CD4-positive, alpha-beta T cell (primary cell): ENCODE results near the gene FA2H. TPM values are rescaled to one million over a fixed set of nuclear protein-coding genes. Genes with fewer than 3 reads are reported as not detected.
"Not testable (repeated sequence)": the region's sequence is repeated elsewhere in the genome, so short reads cannot be mapped to it uniquely, and the experiment has no call there.

ENCODE experiments used
- ATAC-seq: fragments of 200-7000 bp; cut with Tn5 transposase; one replicate; pipeline ENCODE4 v1.10.0; 2022; ENCODE audit warnings: mild to moderate bottlenecking; ENCODE audit not compliant: poor library complexity
- CTCF ChIA-PET: fragments of 350-600 bp; sonication (Branson Sonifier 250); formaldehyde crosslinking; loops from one replicate; lab custom pipeline; 2021; ENCODE audit warnings: antibody characterized with exemption, inconsistent platforms; lab: Charles Lee
- POLR2A ChIA-PET: fragments of 350-600 bp; sonication (Branson Sonifier 250); formaldehyde crosslinking; loops from one replicate; lab custom pipeline; 2021; ENCODE audit warnings: antibody characterized with exemption, inconsistent platforms; lab: Charles Lee
- DNase-seq, 14 experiments: peaks; one replicate each; pipeline ENCODE4 v3.0.0-alpha.2; 2013 to 2020; ENCODE audit warnings: mixed read lengths in 2 of 14
- H3K27ac ChIP-seq, 2 donors: one replicate each; pipeline versions ENCODE4 v1.5.1 to v1.7.0; 2013; ENCODE audit warnings: low read length in 2 of 2, low read depth in 1 of 2, mild to moderate bottlenecking in 1 of 2
- H3K27me3 ChIP-seq, 2 experiments: 1 replicate in 1 of 2; 2 replicates in 1 of 2; pipeline versions ENCODE4 v1.6.1 to v1.7.0; 2013; ENCODE audit warnings: low read length in 2 of 2, control low read depth in 1 of 2, mild to moderate bottlenecking in 1 of 2, moderate library complexity in 1 of 2; ENCODE audit not compliant: insufficient read depth in 2 of 2, control insufficient read depth in 1 of 2
- H3K36me3 ChIP-seq: one replicate; pipeline ENCODE4 v1.6.1; 2013; ENCODE audit warnings: low read length, control low read depth; ENCODE audit not compliant: insufficient read depth
- H3K4me1 ChIP-seq: one replicate; pipeline ENCODE4 v1.6.1; 2013; ENCODE audit warnings: low read length, control low read depth; ENCODE audit not compliant: insufficient read depth
- H3K4me3 ChIP-seq: one replicate; pipeline ENCODE4 v1.5.1; 2013; ENCODE audit warnings: mild to moderate bottlenecking, low read length, moderate library complexity
- H3K9me3 ChIP-seq, 2 experiments: 1 replicate in 1 of 2; 2 replicates in 1 of 2; pipeline versions ENCODE4 v1.6.1 to v1.7.0; 2013; ENCODE audit warnings: low read length in 2 of 2, mild to moderate bottlenecking in 2 of 2, control low read depth in 1 of 2, moderate library complexity in 1 of 2; ENCODE audit not compliant: control insufficient read depth in 1 of 2, insufficient read depth in 1 of 2
- H3K27ac Mint-ChIP-seq: one replicate; pipeline ENCODE4 v1.8.0; 2020; ENCODE audit warnings: mixed read lengths
- H3K27me3 Mint-ChIP-seq: one replicate; pipeline ENCODE4 v1.8.0; 2021; ENCODE audit warnings: mixed read lengths
- H3K36me3 Mint-ChIP-seq: one replicate; pipeline ENCODE4 v1.8.0; 2021; ENCODE audit warnings: low read depth, mixed read lengths
- H3K4me1 Mint-ChIP-seq: one replicate; pipeline ENCODE4 v1.8.0; 2021; ENCODE audit warnings: low read depth, mixed read lengths
- H3K4me3 Mint-ChIP-seq: one replicate; pipeline ENCODE4 v1.8.0; 2020; ENCODE audit warnings: mild to moderate bottlenecking, mixed read lengths
- H3K9me3 Mint-ChIP-seq: one replicate; pipeline ENCODE4 v1.8.0; 2020; ENCODE audit warnings: mixed read lengths
- CTCF ChIP-seq: fragments of 200-600 bp; IDR thresholded peaks from one replicate; pipeline ENCODE4 v1.8.0; 2022; ENCODE audit warnings: antibody characterized with exemption, mild to moderate bottlenecking
- intact Hi-C, 2 experiments: fragments of 100-400 bp; cut with DNase I in 1 of 2; cut with micrococcal nuclease in 1 of 2; formaldehyde crosslinking; loops; one replicate each; pipeline versions ENCODE4 v1.15.1 to v1.9.0; 2023 to 2025; cut with DNase I, micrococcal nuclease
- total RNA-seq, 174 experiments: library from RNA in 2 of 174; stranded (reverse) in 2 of 174; gene quantifications; one replicate each; pipeline ENCODE4 v1.2.3 and lab custom pipeline; 2021 to 2026

Gene FA2H
- total RNA-seq, 2 experiments from 2014 or later: not detected

DNA sequence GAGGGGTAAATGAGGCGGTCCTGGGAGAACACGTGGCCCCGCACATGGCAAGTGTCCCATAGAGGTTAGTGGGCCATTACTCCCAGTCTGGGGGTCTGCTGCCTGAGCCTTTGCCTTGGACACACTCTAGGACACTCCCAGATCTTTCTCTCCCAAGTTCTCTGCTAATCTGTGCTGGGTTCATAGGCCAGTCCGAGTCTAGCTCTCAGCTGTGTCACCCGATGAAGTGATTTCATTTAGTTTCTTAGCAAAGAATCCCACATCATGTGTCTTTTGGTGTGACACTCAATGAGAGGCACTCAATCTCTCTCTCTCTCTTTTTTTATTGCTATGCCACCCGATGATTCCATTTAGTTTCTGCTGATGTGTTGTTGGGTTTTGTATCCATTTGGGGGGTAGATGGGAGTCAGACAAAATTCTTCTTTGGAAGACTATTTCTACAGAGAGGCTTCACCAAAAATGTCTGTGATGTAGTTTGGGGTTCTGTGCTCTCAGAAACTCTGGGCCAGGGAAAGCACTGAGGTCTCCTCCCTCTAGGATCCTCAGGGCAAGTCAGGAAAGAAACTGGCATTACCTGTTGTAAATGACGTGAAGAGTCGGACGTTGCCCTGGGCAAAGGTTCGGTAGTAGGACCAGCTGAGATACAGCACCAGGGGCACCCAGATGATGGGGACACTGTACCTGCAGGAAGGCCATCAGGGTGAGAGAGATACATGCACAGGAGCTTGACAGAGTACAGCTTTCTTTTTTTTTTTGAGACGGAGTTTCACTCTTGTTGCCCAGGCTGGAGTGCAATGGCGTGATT, 48.8 kb downstream of the FA2H start:
- CTCF ChIA-PET: no interaction called here
- no peaks in the 10 kb centered on the region for H3K27me3 Mint-ChIP-seq
- Histone ChIP-seq H3K27me3 (peaks cover 0 to 2% of the 10 kb centered on the region in 2 experiments), H3K9me3 (peaks cover 8 to 17% of the 10 kb centered on the region in 2 experiments), H3K36me3 (no peaks in the 10 kb centered on the region), H3K27ac (no peak overlapping the region), H3K4me3 (no peak overlapping the region), H3K4me1 (peaks cover 8% of the 10 kb centered on the region)
- peaks cover 5% of the 10 kb centered on the region for H3K9me3 Mint-ChIP-seq
- H3K27ac Mint-ChIP-seq: no peak overlapping the region
- TF ChIP-seq CTCF: no peak
- H3K4me3 Mint-ChIP-seq: no peak overlapping the region
- DNase-seq (no peak), ATAC-seq (no peak)
- peaks cover 8% of the 10 kb centered on the region for H3K4me1 Mint-ChIP-seq
- intact Hi-C loops: no loop called here
- no peaks in the 10 kb centered on the region for H3K36me3 Mint-ChIP-seq
- POLR2A ChIA-PET: no interaction called here

DNA sequence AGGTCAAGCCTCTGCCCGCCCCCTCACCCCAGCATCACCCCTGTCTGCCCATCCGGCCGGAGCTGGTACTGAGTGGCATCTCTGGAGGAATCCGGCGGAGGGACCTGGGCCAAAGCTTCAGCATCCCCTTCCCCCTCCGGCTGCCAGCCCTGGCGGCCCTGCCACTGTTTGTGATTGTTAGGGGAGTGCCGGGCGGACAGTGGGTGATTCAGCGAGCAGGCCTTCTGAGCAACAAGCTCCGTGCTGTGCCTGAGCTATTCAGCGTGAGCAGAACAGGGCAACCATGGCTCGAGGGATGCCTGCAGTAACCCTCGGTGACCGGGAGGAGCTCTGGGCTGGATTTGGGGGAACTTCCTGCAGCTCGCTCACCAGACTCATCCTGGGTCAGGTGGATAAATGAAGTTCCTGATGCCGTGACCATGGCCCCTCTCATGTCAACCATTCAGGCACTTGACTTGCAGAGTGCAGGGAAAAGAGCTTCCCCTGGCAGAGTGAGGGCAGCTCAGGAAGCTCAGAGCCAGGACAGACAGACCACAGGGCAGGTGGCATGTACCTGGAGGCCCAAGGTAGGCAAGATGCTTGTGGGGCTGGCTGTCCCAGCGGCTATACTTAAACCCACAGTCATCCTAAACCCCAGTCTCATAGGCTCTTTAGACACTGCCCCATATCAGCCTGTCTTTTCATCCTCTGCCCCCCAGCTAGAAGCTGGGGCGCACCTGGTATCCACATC, 49.6 kb downstream of the FA2H start:
- Histone ChIP-seq H3K9me3 (peaks cover 8 to 16% of the 10 kb centered on the region in 2 experiments), H3K27ac (no peak overlapping the region), H3K4me3 (no peak overlapping the region), H3K36me3 (no peaks in the 10 kb centered on the region), H3K4me1 (peaks cover 3% of the 10 kb centered on the region), H3K27me3 (peaks cover 0 to 2% of the 10 kb centered on the region in 2 experiments)
- Mint-ChIP-seq H3K4me1 (no peaks in the 10 kb centered on the region), H3K27me3 (no peaks in the 10 kb centered on the region), H3K4me3 (no peak overlapping the region), H3K36me3 (no peaks in the 10 kb centered on the region), H3K9me3 (peaks cover 5% of the 10 kb centered on the region), H3K27ac (no peak overlapping the region)
- no peak for TF ChIP-seq CTCF
- ATAC-seq: no peak
- no peak for DNase-seq
- intact Hi-C loops: no loop called here
- CTCF ChIA-PET: no interaction called here
- POLR2A ChIA-PET: no interaction called here

GRCh38 chr16:74723256-74723655, 51.4 kb downstream of the FA2H start:
- Histone ChIP-seq H3K27me3 (peaks cover 0 to 2% of the 10 kb centered on the region in 2 experiments), H3K36me3 (no peaks in the 10 kb centered on the region), H3K4me3 (no peak overlapping the region), H3K27ac (no peak overlapping the region), H3K9me3 (peaks cover 8 to 11% of the 10 kb centered on the region in 2 experiments), H3K4me1 (no peaks in the 10 kb centered on the region)
- ChIA-PET CTCF (no interaction called here), POLR2A (no interaction called here)
- DNase-seq (no peak), ATAC-seq (no peak)
- H3K27me3 Mint-ChIP-seq: no peaks in the 10 kb centered on the region
- no peaks in the 10 kb centered on the region for H3K4me1 Mint-ChIP-seq
- no peak for TF ChIP-seq CTCF
- no peak overlapping the region for H3K27ac Mint-ChIP-seq
- H3K4me3 Mint-ChIP-seq: no peak overlapping the region
- H3K36me3 Mint-ChIP-seq: no peaks in the 10 kb centered on the region
- intact Hi-C loops: no loop called here
- H3K9me3 Mint-ChIP-seq: peaks cover 5% of the 10 kb centered on the region

- H3K36me3 ChIP-seq, H3K9me3 ChIP-seq, H3K27me3 Mint-ChIP-seq, H3K4me3 ChIP-seq, H3K4me3 Mint-ChIP-seq, H3K27me3 ChIP-seq, DNase-seq, H3K4me1 Mint-ChIP-seq, H3K27ac Mint-ChIP-seq, intact Hi-C loops, CTCF ChIA-PET, H3K36me3 Mint-ChIP-seq, ATAC-seq, H3K27ac ChIP-seq, H3K4me1 ChIP-seq, H3K9me3 Mint-ChIP-seq, POLR2A ChIA-PET: not testable (repeated sequence)
Measured at GRCh38 chr16:74722156-74722555, 52.5 kb downstream of the FA2H start.
